Measurements from ENCODE around the gene DHX16. TPM values are rescaled to one million over a fixed set of nuclear protein-coding genes. Genes with fewer than 3 reads are reported as not detected.

The DHX16 gene
- polyA plus RNA-seq, 1 donor (not counting 4 experiments of a cell fraction or from before 2014, with no cell fraction given): 34.2 TPM

DNA sequence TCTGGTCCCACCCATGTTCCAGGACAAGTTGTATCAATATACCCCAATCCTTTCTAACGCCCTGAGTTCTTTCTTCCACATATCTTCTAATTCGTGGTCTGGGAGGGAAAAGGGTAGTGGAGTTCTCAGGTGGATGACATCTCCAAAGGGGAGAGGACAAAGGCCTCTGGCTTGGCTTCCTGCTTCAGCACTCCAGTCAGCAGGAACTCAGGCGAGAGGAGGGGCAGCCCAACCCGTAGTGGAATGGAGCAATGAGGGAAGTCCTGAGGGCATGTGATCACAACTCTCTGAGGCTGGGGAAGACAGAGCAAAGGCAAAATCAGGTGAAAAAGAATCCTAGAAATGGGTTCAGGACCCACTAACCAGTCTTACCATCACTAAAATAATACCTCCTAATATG, 27.5 kb upstream of the DHX16 start:
- Histone ChIP-seq H3K9ac (ENCODE audit: control insufficient read depth, extremely low read depth, insufficient read depth, low read length) (no peak overlapping the region), H3K27ac (ENCODE audit: control insufficient read depth, insufficient read depth, low read length) (no peak overlapping the region), H3K4me2 (ENCODE audit: control insufficient read depth, extremely low read depth, insufficient read depth, low read depth, low read length) (no peak overlapping the region), H3K36me3 (ENCODE audit: control insufficient read depth in 2 of 2, extremely low read depth in 1 of 2, insufficient read depth in 2 of 2, low read length in 2 of 2) (peaks cover 6 to 8% of the 10 kb centered on the region in 2 experiments), H3K4me1 (ENCODE audit: control insufficient read depth, extremely low read depth, insufficient read depth, low read length) (peaks cover under 1% of the 10 kb centered on the region), H3K27me3 (ENCODE audit: control insufficient read depth, extremely low read depth, insufficient read depth, low read length) (no peaks in the 10 kb centered on the region), H2AFZ (ENCODE audit: control insufficient read depth, low read length) (no peak overlapping the region), H3K79me2 (ENCODE audit: control insufficient read depth, insufficient read depth, low read length) (no peaks in the 10 kb centered on the region), H3K9me3 (ENCODE audit: control insufficient read depth, low read depth, low read length) (no peaks in the 10 kb centered on the region), H3K4me3 (ENCODE audit: control insufficient read depth in 2 of 3, extremely low read depth in 1 of 3, insufficient read depth in 2 of 3, low read depth in 1 of 3, low read length in 3 of 3) (no peak overlapping the region), H4K20me1 (ENCODE audit: control insufficient read depth, extremely low read depth, insufficient read depth, low read length) (no peaks in the 10 kb centered on the region), H3K9me1 (ENCODE audit: control insufficient read depth, extremely low read depth, insufficient read depth, low read length) (no peaks in the 10 kb centered on the region)
- no peak for FAIRE-seq
- TF ChIP-seq EZH2 (IDR thresholded peaks at IDR 0.05; ENCODE audit: low read length): no peak
- TF ChIP-seq, protein P1, sequence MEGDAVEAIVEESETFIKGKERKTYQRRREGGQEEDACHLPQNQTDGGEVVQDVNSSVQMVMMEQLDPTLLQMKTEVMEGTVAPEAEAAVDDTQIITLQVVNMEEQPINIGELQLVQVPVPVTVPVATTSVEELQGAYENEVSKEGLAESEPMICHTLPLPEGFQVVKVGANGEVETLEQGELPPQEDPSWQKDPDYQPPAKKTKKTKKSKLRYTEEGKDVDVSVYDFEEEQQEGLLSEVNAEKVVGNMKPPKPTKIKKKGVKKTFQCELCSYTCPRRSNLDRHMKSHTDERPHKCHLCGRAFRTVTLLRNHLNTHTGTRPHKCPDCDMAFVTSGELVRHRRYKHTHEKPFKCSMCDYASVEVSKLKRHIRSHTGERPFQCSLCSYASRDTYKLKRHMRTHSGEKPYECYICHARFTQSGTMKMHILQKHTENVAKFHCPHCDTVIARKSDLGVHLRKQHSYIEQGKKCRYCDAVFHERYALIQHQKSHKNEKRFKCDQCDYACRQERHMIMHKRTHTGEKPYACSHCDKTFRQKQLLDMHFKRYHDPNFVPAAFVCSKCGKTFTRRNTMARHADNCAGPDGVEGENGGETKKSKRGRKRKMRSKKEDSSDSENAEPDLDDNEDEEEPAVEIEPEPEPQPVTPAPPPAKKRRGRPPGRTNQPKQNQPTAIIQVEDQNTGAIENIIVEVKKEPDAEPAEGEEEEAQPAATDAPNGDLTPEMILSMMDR (optimal IDR thresholded peaks at IDR 0.05 in 1 of 3, IDR thresholded peaks at IDR 0.05 in 1 of 3, conservative IDR thresholded peaks at IDR 0.05 in 1 of 3; ENCODE audit: extremely low read depth in 1 of 3, insufficient read depth in 2 of 3, low read length in 3 of 3): no peak
- dilution Hi-C loops (cut with MboI; ENCODE audit: extremely low pct_ligation_motif_present, low sequenced_read_pairs): no loop called here
- no peak for DNase-seq (ENCODE audit: low read depth, low spot score)

DNA sequence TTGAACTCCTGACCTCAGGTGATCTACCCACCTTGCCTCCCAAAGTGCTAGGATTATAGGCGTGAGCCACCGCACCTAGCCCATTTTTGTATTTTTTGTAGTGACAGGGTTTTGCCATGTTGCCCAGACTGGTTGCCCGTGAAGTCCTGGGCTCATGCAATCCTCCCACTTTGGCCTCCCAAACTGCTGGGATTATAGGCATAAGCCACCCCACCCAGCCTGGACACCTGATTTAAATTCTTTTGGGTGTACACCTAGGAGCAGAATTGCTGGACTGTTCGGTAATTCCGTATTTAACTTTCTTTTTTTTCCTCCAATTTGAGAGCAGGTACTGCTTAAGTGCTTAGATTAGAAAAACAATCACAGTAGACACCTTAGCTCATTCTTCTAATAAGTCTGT, 23.6 kb upstream of the DHX16 start:
- no peaks in the 10 kb centered on the region for H3K27me3 ChIP-seq (ENCODE audit: control insufficient read depth, extremely low read depth, insufficient read depth, low read length)
- no peak for TF ChIP-seq EZH2 (IDR thresholded peaks at IDR 0.05; ENCODE audit: low read length)
- TF ChIP-seq, protein P1 (optimal IDR thresholded peaks at IDR 0.05 in 1 of 3, IDR thresholded peaks at IDR 0.05 in 1 of 3, conservative IDR thresholded peaks at IDR 0.05 in 1 of 3; ENCODE audit: extremely low read depth in 1 of 3, insufficient read depth in 2 of 3, low read length in 3 of 3): no peak
- H3K36me3 ChIP-seq (ENCODE audit: control insufficient read depth in 2 of 2, extremely low read depth in 1 of 2, insufficient read depth in 2 of 2, low read length in 2 of 2): no peaks in the 10 kb centered on the region
- H3K4me2 ChIP-seq (ENCODE audit: control insufficient read depth, extremely low read depth, insufficient read depth, low read depth, low read length): no peak overlapping the region
- H3K4me3 ChIP-seq (ENCODE audit: control insufficient read depth in 2 of 3, extremely low read depth in 1 of 3, insufficient read depth in 2 of 3, low read depth in 1 of 3, low read length in 3 of 3): no peak overlapping the region
- dilution Hi-C loops (cut with MboI; ENCODE audit: extremely low pct_ligation_motif_present, low sequenced_read_pairs): no loop called here
- H2AFZ ChIP-seq (ENCODE audit: control insufficient read depth, low read length): no peak overlapping the region
- FAIRE-seq (no peak), DNase-seq (ENCODE audit: low read depth, low spot score) (no peak)
- H3K9me3 ChIP-seq (ENCODE audit: control insufficient read depth, low read depth, low read length): no peaks in the 10 kb centered on the region
- H3K9ac ChIP-seq (ENCODE audit: control insufficient read depth, extremely low read depth, insufficient read depth, low read length): no peak overlapping the region
- H3K79me2 ChIP-seq (ENCODE audit: control insufficient read depth, insufficient read depth, low read length): no peaks in the 10 kb centered on the region
- H3K4me1 ChIP-seq (ENCODE audit: control insufficient read depth, extremely low read depth, insufficient read depth, low read length): peaks cover 10% of the 10 kb centered on the region
- H3K9me1 ChIP-seq (ENCODE audit: control insufficient read depth, extremely low read depth, insufficient read depth, low read length): no peaks in the 10 kb centered on the region
- H3K27ac ChIP-seq (ENCODE audit: control insufficient read depth, insufficient read depth, low read length): no peak overlapping the region
- no peaks in the 10 kb centered on the region for H4K20me1 ChIP-seq (ENCODE audit: control insufficient read depth, extremely low read depth, insufficient read depth, low read length)
